ENCODE measurements around the gene SLC25A43.
A peak's percentile ranks its signal among the peaks of the same experiment; 100 is the strongest.

DNA sequence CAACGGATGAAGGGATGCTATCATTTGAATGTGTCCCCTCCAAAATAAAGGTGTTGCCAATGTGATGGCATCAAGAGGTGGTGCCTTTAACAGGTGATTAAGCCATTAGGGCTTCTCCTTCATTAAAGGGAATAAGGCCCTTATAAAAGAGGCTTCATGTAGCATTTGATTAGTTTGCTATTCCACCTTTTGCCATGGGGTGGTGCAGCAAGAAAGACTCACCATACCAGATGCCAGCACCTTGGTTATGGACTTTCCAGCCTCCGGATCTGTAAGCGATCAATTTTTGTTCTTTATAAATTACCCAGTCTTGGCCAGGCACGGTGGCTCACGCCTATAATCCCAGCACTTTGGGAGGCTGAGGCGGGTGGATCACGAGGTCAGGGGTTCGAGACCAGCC lies 7.9 kb upstream of the SLC25A43 start:
- TF ChIP-seq, protein P1, sequence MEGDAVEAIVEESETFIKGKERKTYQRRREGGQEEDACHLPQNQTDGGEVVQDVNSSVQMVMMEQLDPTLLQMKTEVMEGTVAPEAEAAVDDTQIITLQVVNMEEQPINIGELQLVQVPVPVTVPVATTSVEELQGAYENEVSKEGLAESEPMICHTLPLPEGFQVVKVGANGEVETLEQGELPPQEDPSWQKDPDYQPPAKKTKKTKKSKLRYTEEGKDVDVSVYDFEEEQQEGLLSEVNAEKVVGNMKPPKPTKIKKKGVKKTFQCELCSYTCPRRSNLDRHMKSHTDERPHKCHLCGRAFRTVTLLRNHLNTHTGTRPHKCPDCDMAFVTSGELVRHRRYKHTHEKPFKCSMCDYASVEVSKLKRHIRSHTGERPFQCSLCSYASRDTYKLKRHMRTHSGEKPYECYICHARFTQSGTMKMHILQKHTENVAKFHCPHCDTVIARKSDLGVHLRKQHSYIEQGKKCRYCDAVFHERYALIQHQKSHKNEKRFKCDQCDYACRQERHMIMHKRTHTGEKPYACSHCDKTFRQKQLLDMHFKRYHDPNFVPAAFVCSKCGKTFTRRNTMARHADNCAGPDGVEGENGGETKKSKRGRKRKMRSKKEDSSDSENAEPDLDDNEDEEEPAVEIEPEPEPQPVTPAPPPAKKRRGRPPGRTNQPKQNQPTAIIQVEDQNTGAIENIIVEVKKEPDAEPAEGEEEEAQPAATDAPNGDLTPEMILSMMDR (conservative IDR thresholded peaks at IDR 0.05; ENCODE audit: low read length): peak; percentile 47
- no peak for TF ChIP-seq EZH2phosphoT487 (IDR thresholded peaks at IDR 0.05; ENCODE audit: borderline replicate concordance)
